C4-2B (cell line): ENCODE measurements around the gene EFCAB8.

Experiments used
- CTCF ChIP-seq: fragments of 450-650 bp; conservative IDR thresholded peaks from 2 replicates; pipeline ENCODE4 v1.5.1; 2017; ENCODE audit warnings: mild to moderate bottlenecking
- ZFX ChIP-seq: fragments of 450-650 bp; IDR thresholded peaks from 2 replicates; pipeline ENCODE4 v1.6.1; 2017

GRCh38 chr20:32980131-32980941 lies 121.6 kb downstream of the EFCAB8 start:
- TF ChIP-seq CTCF (no peak), ZFX (no peak)
